Measurements from ENCODE around the gene NT5C. TPM values are rescaled to one million over a fixed set of nuclear protein-coding genes. Genes with fewer than 3 reads are reported as not detected.

NT5C gene
- total RNA-seq, 2 experiments from 2014 or later = 45.2 to 50.4 TPM

GRCh38 chr17:75081611-75082540 is 49.7 kb downstream of the NT5C start:
- DNase-seq = no peak
- peaks cover 44% of the 10 kb centered on the region for H3K4me1 Mint-ChIP-seq
- CTCF ChIA-PET = interaction anchor here (0.6 to 1.3 kb wide), 3 partner anchors 33 to 90 kb away, joined by 3 read pairs; no protein-coding TSS in a partner anchor
- H3K9me3 Mint-ChIP-seq = no peaks in the 10 kb centered on the region
- no peaks in the 10 kb centered on the region for H3K36me3 Mint-ChIP-seq (ENCODE audit: low read depth)
- no peak overlapping the region for H3K27ac Mint-ChIP-seq
- no peaks in the 10 kb centered on the region for H3K27me3 Mint-ChIP-seq
- POLR2A ChIA-PET = interaction anchor here (0.6 kb wide), 1 partner anchor 22 kb away, joined by 5 read pairs; no protein-coding TSS in a partner anchor
- H3K4me3 Mint-ChIP-seq = no peak overlapping the region

Other genes starting within 250 kb of the NT5C start
- not detected for gene FADS6, start 238.1 kb downstream of the NT5C start, total RNA-seq
- not detected for gene USH1G, start 208.5 kb downstream of the NT5C start, total RNA-seq
- not detected for gene OTOP2, start 207.5 kb downstream of the NT5C start, total RNA-seq
- gene OTOP3, start 195.8 kb downstream of the NT5C start, total RNA-seq = not detected
- under 1 TPM; 0.44 to 0.82 TPM for gene HID1, start 159.0 kb downstream of the NT5C start, total RNA-seq
- under 1 TPM; 0.31 to 0.40 TPM for gene CDR2L, start 144.1 kb downstream of the NT5C start, total RNA-seq
- 10 to 100 TPM; 41.2 to 46.2 TPM for gene MRPL58, start 119.1 kb downstream of the NT5C start, total RNA-seq
- gene ATP5PD, start 84.8 kb downstream of the NT5C start, total RNA-seq = 100 to 1,000 TPM; 252 to 259 TPM
- 10 to 100 TPM; 21.7 TPM for gene KCTD2, start 84.5 kb downstream of the NT5C start, total RNA-seq
- gene SLC16A5, start 43.8 kb downstream of the NT5C start, total RNA-seq = 10 to 100 TPM; 11.4 to 12.2 TPM
- 10 to 100 TPM; 18.5 to 18.8 TPM for gene ARMC7, start 21.8 kb downstream of the NT5C start, total RNA-seq
- gene JPT1, start 22.8 kb upstream of the NT5C start, total RNA-seq = 100 to 1,000 TPM; 277 to 280 TPM
- gene SUMO2, start 51.2 kb upstream of the NT5C start, total RNA-seq = 100 to 1,000 TPM; 527 to 642 TPM
- gene NUP85, start 73.9 kb upstream of the NT5C start, total RNA-seq = 100 to 1,000 TPM; 140 to 172 TPM
- 10 to 100 TPM; 80.2 to 86.1 TPM for gene GGA3, start 129.9 kb upstream of the NT5C start, total RNA-seq
- 10 to 100 TPM; 35.4 to 38.2 TPM for gene MRPS7, start 130.1 kb upstream of the NT5C start, total RNA-seq
- 10 to 100 TPM; 44.4 to 44.6 TPM for gene MIF4GD, start 139.5 kb upstream of the NT5C start, total RNA-seq
- gene SLC25A19, start 157.7 kb upstream of the NT5C start, total RNA-seq = 10 to 100 TPM; 27.6 to 30.5 TPM